LNCaP clone FGC (cell line): ENCODE results near the gene SIM1.

Experiments used
- DNase-seq: peaks from one replicate; pipeline ENCODE4 v3.0.0-alpha.2; 2011; ENCODE audit warnings: low read depth
- H3K4me3 ChIP-seq: 2 replicates; pipeline ENCODE4 v1.5.1; 2011; ENCODE audit warnings: mild to moderate bottlenecking, low read depth, low read length, control low read depth
- CTCF ChIP-seq: IDR thresholded peaks from 2 replicates; pipeline ENCODE4 v1.5.1; 2012; ENCODE audit warnings: mild to moderate bottlenecking; ENCODE audit not compliant: control insufficient read depth, insufficient read depth; ENCODE audit errors: extremely low read depth

The SIM1 gene

GRCh38 chr6:100461278-100461916 is 3.3 kb downstream of the SIM1 start:
- DNase-seq, result no peak
- no peak for TF ChIP-seq CTCF
- H3K4me3 ChIP-seq, result no peak overlapping the region

DNA sequence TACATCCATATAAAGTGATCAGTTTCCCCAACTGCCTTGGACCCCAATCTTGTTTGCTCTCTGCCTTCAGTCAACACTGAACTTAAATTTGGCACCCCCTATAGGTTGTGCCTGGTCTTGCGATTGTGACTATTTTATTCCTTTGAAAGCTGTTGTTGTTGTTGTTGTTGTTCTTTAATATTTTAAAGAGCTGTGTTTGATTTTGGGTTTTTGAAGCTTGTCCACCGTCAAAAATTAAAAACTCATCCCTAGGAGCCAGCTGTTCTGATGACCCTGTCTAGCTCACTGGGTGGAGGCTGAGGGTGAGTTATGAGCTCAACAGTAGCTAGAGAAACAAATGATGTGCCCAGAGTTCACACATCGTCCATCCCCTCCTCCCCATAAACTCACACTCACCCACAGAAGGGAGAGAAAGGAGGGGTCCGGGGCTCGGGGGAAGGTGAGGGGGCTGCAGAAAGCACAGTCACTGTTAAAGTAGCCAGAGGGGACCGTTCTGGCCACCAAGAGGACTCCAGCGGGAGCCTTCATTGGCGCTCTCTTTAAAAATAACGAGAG is 4.0 kb downstream of the SIM1 start:
- H3K4me3 ChIP-seq, result no peak overlapping the region
- DNase-seq, result no peak
- peak; percentile 29; the same call in 1 of the 2 replicates for TF ChIP-seq CTCF

GRCh38 chr6:100459592-100460184 is 5.0 kb downstream of the SIM1 start:
- no peak for DNase-seq
- H3K4me3 ChIP-seq, result no peak overlapping the region
- TF ChIP-seq CTCF, result no peak

DNA sequence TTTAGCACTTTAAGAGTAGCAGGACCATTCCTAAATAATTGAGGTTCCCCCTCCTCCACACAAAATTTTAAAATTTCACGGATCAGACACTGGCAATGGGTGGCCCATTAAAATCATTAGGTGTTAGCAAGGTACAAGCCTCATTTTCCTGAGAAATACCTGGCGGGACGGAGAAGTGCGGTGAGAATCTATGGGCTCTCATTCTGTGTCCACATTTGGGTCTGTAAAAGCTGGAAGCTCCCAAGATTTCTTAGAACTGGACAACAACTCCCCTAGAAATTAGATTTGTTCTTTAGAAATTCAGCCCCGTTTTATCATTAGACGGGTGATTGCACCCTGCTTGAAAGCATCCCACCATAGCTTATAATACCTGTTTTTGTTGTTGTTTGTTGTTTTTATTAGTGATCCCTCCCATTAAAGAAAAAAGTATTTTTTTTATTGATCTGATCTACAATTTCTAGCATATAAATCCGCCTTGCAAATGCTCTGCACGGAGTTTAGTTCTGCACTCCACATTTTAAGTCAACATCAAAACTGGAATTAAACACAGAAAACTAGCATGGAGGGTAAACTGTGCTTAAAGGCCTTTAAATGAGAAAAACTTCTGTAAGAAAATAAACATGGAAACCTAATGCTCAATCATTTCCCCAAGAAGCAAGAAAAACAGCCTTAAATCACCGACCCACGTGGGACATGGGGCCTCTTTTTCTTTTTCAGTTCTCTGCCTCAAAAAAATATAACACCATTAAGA is 5.7 kb downstream of the SIM1 start:
- no peak for DNase-seq
- no peak for TF ChIP-seq CTCF
- no peak overlapping the region for H3K4me3 ChIP-seq

- H3K4me3 ChIP-seq, result no peak overlapping the region
- DNase-seq, result no peak
- no peak for TF ChIP-seq CTCF
These were observed 7.3 kb downstream of the SIM1 start for GRCh38 chr6:100457311-100457990.

- H3K4me3 ChIP-seq, result no peak overlapping the region
- no peak for TF ChIP-seq CTCF
- DNase-seq, result no peak
These were observed 7.8 kb downstream of the SIM1 start for GRCh38 chr6:100456908-100457235.
